ENCODE data around the gene SLC39A3. TPM values are rescaled to one million over a fixed set of nuclear protein-coding genes. Genes with fewer than 3 reads are reported as not detected.
A peak's percentile ranks its signal among the peaks of the same experiment; 100 is the strongest.

SLC39A3 gene
- total and polyA plus RNA-seq, 2 of the 8 experiments (the other 6 are each of a cell fraction or from before 2014, with no cell fraction given) = 33.0 to 52.9 TPM

DNA sequence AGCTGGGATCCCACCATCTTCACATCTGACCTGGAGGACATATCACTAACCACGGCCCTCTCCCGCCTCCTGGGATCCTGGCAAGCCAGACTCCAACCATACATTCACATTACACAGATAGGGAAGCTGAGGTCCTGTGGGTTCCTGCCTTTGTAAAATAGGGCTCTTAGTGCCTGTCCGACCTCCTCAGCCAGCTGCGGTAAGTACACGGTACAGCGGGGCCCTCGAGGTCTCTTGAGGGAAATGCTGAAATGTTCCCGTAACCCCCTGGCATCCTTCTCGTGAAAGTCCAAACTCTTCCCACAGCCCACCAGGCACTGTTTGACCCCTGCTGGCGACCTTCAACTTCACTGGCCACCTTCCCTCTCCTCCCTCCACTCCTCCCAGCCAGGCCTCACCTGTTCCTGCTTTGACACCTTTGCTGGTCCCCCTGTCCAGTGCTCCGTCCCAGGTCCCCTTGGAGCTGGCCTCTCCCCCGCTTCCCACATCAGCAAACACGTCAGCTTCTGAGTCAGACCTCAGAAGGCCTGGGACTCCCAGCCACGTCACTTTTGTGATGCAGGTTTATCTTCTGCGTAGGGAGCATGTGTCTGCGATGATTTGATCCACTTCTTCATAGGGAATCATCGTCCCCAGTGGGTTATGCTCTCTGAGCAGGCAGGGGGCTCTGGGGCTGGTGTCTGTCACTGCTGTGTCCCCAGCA, 28.5 kb downstream of the SLC39A3 start:
- no peak overlapping the region for H2AFZ ChIP-seq (ENCODE audit: low read length)
- H3K56ac ChIP-seq (replicated peaks; ENCODE audit: insufficient read length, low read depth, low read length) = no peak overlapping the region
- H4K5ac ChIP-seq (ENCODE audit: insufficient read length, low read depth, low read length) = no peak overlapping the region
- peaks cover 7% of the 10 kb centered on the region; the same call in 1 of the 2 replicates for H3K23me2 ChIP-seq (ENCODE audit: low read depth, low read length)
- H3K9me3 ChIP-seq (ENCODE audit: insufficient read depth in 2 of 2, low read depth in 1 of 2, low read length in 1 of 2) = peaks cover 9 to 17% of the 10 kb centered on the region in 2 experiments; a peak in 3 of 4 replicates
- no peak overlapping the region for H3K9ac ChIP-seq (replicated peaks in 1 of 4; ENCODE audit: extremely low read depth in 1 of 4, low read depth in 3 of 4, low read length in 3 of 4)
- peaks cover 0 to 13% (median 0%) of the 10 kb centered on the region in 4 experiments; a peak in 1 of 8 replicates for H3K36me3 ChIP-seq (ENCODE audit: control insufficient read depth in 2 of 4, insufficient read depth in 4 of 4, low read length in 3 of 4)
- no peak for FAIRE-seq
- H2BK120ac ChIP-seq (replicated peaks; ENCODE audit: low read depth, low read length) = no peak overlapping the region
- H4K20me1 ChIP-seq (replicated peaks in 1 of 2; ENCODE audit: control insufficient read depth in 1 of 2, insufficient read depth in 2 of 2, low read length in 2 of 2) = no peaks in the 10 kb centered on the region
- H3K4me2 ChIP-seq (ENCODE audit: insufficient read depth in 1 of 2, low read depth in 2 of 2, low read length in 2 of 2) = no peak overlapping the region
- H3K79me2 ChIP-seq (ENCODE audit: control insufficient read depth in 1 of 2, insufficient read depth in 2 of 2, low read length in 2 of 2) = no peaks in the 10 kb centered on the region
- H2BK20ac ChIP-seq (ENCODE audit: low read length) = no peak overlapping the region
- no peak overlapping the region for H3K23ac ChIP-seq (ENCODE audit: insufficient read length)
- H2BK12ac ChIP-seq (ENCODE audit: low read depth, low read length) = no peak overlapping the region
- no peak overlapping the region for H2AK5ac ChIP-seq (ENCODE audit: low read depth, low read length)
- 85% methylated on average over 17 of the region's 17 CpGs; no CpG with 5 or more reads in 1 of the 2 experiments for WGBS, 2 experiments (ENCODE audit: extremely low coverage in 1 of 2, insufficient coverage in 1 of 2, insufficient read length in 1 of 2, insufficient replicate concordance in 2 of 2, low coverage in 1 of 2, low lambda C conversion rate in 2 of 2, missing lambda C conversion rate in 1 of 2)
- no peak overlapping the region for H3K27ac ChIP-seq (ENCODE audit: low read depth, low read length)
- H3K4me1 ChIP-seq (replicated peaks in 1 of 4; ENCODE audit: control insufficient read depth in 3 of 4, insufficient read depth in 4 of 4, low read length in 3 of 4) = no peaks in the 10 kb centered on the region
- no peaks in the 10 kb centered on the region for H3K79me1 ChIP-seq (ENCODE audit: low read depth, low read length)
- ChIA-PET CTCF (ENCODE audit: partially characterized antibody) (interaction anchor here (0.7 to 1.5 kb wide), 7 partner anchors 13 to 233 kb away, joined by 3 to 4 read pairs (median 3); no protein-coding TSS in a partner anchor), POLR2A (ENCODE audit: partially characterized antibody) (interaction anchor here (0.7 kb wide), 1 partner anchor 18 kb away, joined by 3 read pairs; no protein-coding TSS in a partner anchor)
- peak overlapping the region; percentile 36; the same call in 1 of the 2 replicates for H4K8ac ChIP-seq (ENCODE audit: extremely low read depth, insufficient read depth, low read length)
- DNase-seq (ENCODE audit: low read depth in 1 of 2, low spot score in 2 of 2) = no peak
- H2BK5ac ChIP-seq (ENCODE audit: low read depth, low read length) = no peak overlapping the region
- no peak overlapping the region for H3K14ac ChIP-seq (ENCODE audit: insufficient read length)
- no peak overlapping the region for H3K4me3 ChIP-seq (ENCODE audit: extremely low read depth in 1 of 4, insufficient read depth in 2 of 4, low read depth in 3 of 4, low read length in 4 of 4)
- TF ChIP-seq ZNF274 (IDR thresholded peaks at IDR 0.05; ENCODE audit: borderline replicate concordance, extremely low read depth, low read length) (no peak), POU5F1 (IDR thresholded peaks at IDR 0.05; ENCODE audit: low read depth, low read length) (no peak), SP1 (IDR thresholded peaks at IDR 0.05; ENCODE audit: low read depth, low read length) (no peak), TAF1 (IDR thresholded peaks at IDR 0.05; ENCODE audit: low read depth, low read length) (no peak), CEBPB (IDR thresholded peaks at IDR 0.05; ENCODE audit: low read depth, low read length) (no peak), POLR2AphosphoS5 (IDR thresholded peaks at IDR 0.05; ENCODE audit: low read depth, low read length) (no peak), SIX5 (IDR thresholded peaks at IDR 0.05; ENCODE audit: low read depth, low read length) (no peak)
- no peak overlapping the region for H4K91ac ChIP-seq (replicated peaks; ENCODE audit: insufficient read length, low read length)
- no peak overlapping the region for H2BK15ac ChIP-seq (ENCODE audit: low read length)
- no peak overlapping the region for H3K4ac ChIP-seq (replicated peaks; ENCODE audit: insufficient read length, low read depth, low read length)
- H3K18ac ChIP-seq (ENCODE audit: extremely low read depth, low read length) = no peak overlapping the region
- H3K27me3 ChIP-seq (replicated peaks in 1 of 4; ENCODE audit: control insufficient read depth in 3 of 4, extremely low read depth in 1 of 4, insufficient read depth in 3 of 4, low read length in 3 of 4) = no peaks in the 10 kb centered on the region

All from H1 (cell line).